ENCODE results near the gene MRAP2.

MRAP2 gene

GRCh38 chr6:84135291-84135690 lies 101.7 kb downstream of the MRAP2 start:
- H3K4me3 ChIP-seq (ENCODE audit: control insufficient read depth, low read depth, low read length) = no peak overlapping the region
- TF ChIP-seq CTCF (conservative IDR thresholded peaks at IDR 0.05; ENCODE audit: control insufficient read depth, insufficient read depth, low read depth, low read length) = no peak
- DNase-seq (ENCODE audit: low read depth) = no peak

GRCh38 chr6:84136364-84137050 lies 102.9 kb downstream of the MRAP2 start:
- no peak overlapping the region for H3K4me3 ChIP-seq (ENCODE audit: control insufficient read depth, low read depth, low read length)
- DNase-seq (ENCODE audit: low read depth) = no peak
- no peak for TF ChIP-seq CTCF (conservative IDR thresholded peaks at IDR 0.05; ENCODE audit: control insufficient read depth, insufficient read depth, low read depth, low read length)

GRCh38 chr6:84137051-84137375 lies 103.4 kb downstream of the MRAP2 start:
- no peak for TF ChIP-seq CTCF (conservative IDR thresholded peaks at IDR 0.05; ENCODE audit: control insufficient read depth, insufficient read depth, low read depth, low read length)
- H3K4me3 ChIP-seq (ENCODE audit: control insufficient read depth, low read depth, low read length) = no peak overlapping the region
- DNase-seq (ENCODE audit: low read depth) = no peak

- TF ChIP-seq CTCF (conservative IDR thresholded peaks at IDR 0.05; ENCODE audit: control insufficient read depth, insufficient read depth, low read depth, low read length) = no peak
- H3K4me3 ChIP-seq (ENCODE audit: control insufficient read depth, low read depth, low read length) = no peak overlapping the region
- no peak for DNase-seq (ENCODE audit: low read depth)
Measured at GRCh38 chr6:84137989-84138575, 104.5 kb downstream of the MRAP2 start.

- no peak for TF ChIP-seq CTCF (conservative IDR thresholded peaks at IDR 0.05; ENCODE audit: control insufficient read depth, insufficient read depth, low read depth, low read length)
- DNase-seq (ENCODE audit: low read depth) = no peak
- H3K4me3 ChIP-seq (ENCODE audit: control insufficient read depth, low read depth, low read length) = no peak overlapping the region
Measured at GRCh38 chr6:84139311-84139710, 105.7 kb downstream of the MRAP2 start.

Measured in fibroblast of mammary gland (primary cell).